Uterus (tissue), 4 donors: ENCODE results near the gene HGFAC. TPM values are rescaled to one million over a fixed set of nuclear protein-coding genes. Genes with fewer than 3 reads are reported as not detected.
A peak's percentile ranks its signal among the peaks of the same experiment; 100 is the strongest.
"Not testable (repeated sequence)": the region's sequence is repeated elsewhere in the genome, so short reads cannot be mapped to it uniquely, and the experiment has no call there.

Source experiments
- DNase-seq, 2 donors: peaks; one replicate each; pipeline ENCODE4 v3.0.0-alpha.2; 2019 to 2020
- H3K27ac ChIP-seq, 2 donors: fragments of 200-600 bp; sonication (generic); 1 replicate in 1 of 2; 2 replicates in 1 of 2; pipeline ENCODE4 v1.5.1; 2016 to 2018
- H3K27me3 ChIP-seq, 2 donors: fragments of 200-600 bp; sonication (generic); one replicate each; pipeline ENCODE4 v1.5.1; 2018 to 2019; ENCODE audit warnings: control low read depth in 1 of 2
- H3K36me3 ChIP-seq, 2 donors: fragments of 200-600 bp; sonication (generic); one replicate each; pipeline ENCODE4 v1.5.1; 2019; ENCODE audit warnings: control low read depth in 1 of 2
- H3K4me1 ChIP-seq, 2 donors: fragments of 200-600 bp; sonication (generic); one replicate each; pipeline ENCODE4 v1.5.1; 2018 to 2019; ENCODE audit warnings: control low read depth in 1 of 2
- H3K4me3 ChIP-seq, 2 donors: fragments of 200-600 bp; sonication (generic); 1 replicate in 1 of 2; 2 replicates in 1 of 2; pipeline ENCODE4 v1.5.1; 2018 to 2019; ENCODE audit warnings: mild to moderate bottlenecking in 1 of 2
- H3K9me3 ChIP-seq, 2 donors: fragments of 200-600 bp; sonication (generic); one replicate each; pipeline ENCODE4 v1.5.1; 2019; ENCODE audit warnings: control low read depth in 1 of 2
- CTCF ChIP-seq, 4 experiments: fragments of 200-600 bp in 2 of 4; fragments of 450-650 bp in 2 of 4; sonication (generic) in 2 of 4; IDR thresholded peaks; one replicate each; pipeline ENCODE4 v1.5.1; 2016 to 2019; ENCODE audit warnings: antibody characterized with exemption in 4 of 4, mild to moderate bottlenecking in 2 of 4, moderate library complexity in 1 of 4
- POLR2A ChIP-seq, 2 donors: fragments of 450-650 bp; IDR thresholded peaks; one replicate each; pipeline ENCODE4 v1.6.1; 2016; ENCODE audit warnings: antibody characterized with exemption in 2 of 2, mild to moderate bottlenecking in 1 of 2, moderate library complexity in 1 of 2
- intact Hi-C: fragments of 100-400 bp; cut with DNase I; formaldehyde crosslinking; loops from one replicate; pipeline ENCODE4 v1.15.1; 2023; ENCODE audit warnings: low total_unique reads
- total RNA-seq, 4 donors: library from RNA; depleted of rRNA in 3 of 4; stranded (reverse); fragments of >200 nt in 3 of 4; gene quantifications; one replicate each; pipeline versions ENCODE4 v1.1.0 to v1.2.4, GENCODE V29; 2014 to 2023
- donor health status: DM: yes; HTN: yes; CAD: no.

HGFAC gene
- total RNA-seq, 4 donors from 2014 or later, result 0.28 to 3.1 TPM; not detected in 2

GRCh38 chr4:3451956-3452355 lies 10.2 kb downstream of the HGFAC start:
- H3K4me3 ChIP-seq, result no peak overlapping the region
- no peaks in the 10 kb centered on the region for H3K27me3 ChIP-seq
- no peaks in the 10 kb centered on the region for H3K9me3 ChIP-seq
- DNase-seq, result no peak
- no peaks in the 10 kb centered on the region for H3K36me3 ChIP-seq
- no peak overlapping the region for H3K27ac ChIP-seq
- no peak for TF ChIP-seq POLR2A (IDR thresholded peaks at IDR 0.05)
- TF ChIP-seq CTCF (IDR thresholded peaks at IDR 0.05), result no peak
- intact Hi-C loops, result no loop called here
- no peaks in the 10 kb centered on the region for H3K4me1 ChIP-seq

GRCh38 chr4:3452376-3452775 lies 10.6 kb downstream of the HGFAC start:
- Histone ChIP-seq H3K27ac (no peak overlapping the region), H3K36me3 (no peaks in the 10 kb centered on the region)
- intact Hi-C loops, result no loop called here

GRCh38 chr4:3455596-3455995 lies 13.8 kb downstream of the HGFAC start:
- H3K9me3 ChIP-seq, H3K27me3 ChIP-seq, DNase-seq, H3K4me3 ChIP-seq, H3K4me1 ChIP-seq, intact Hi-C loops, H3K36me3 ChIP-seq, H3K27ac ChIP-seq: not testable (repeated sequence)

More at GRCh38 chr4:3452376-3452775, 10.6 kb downstream of the HGFAC start:
- H3K9me3 ChIP-seq, result no peaks in the 10 kb centered on the region
- no peaks in the 10 kb centered on the region for H3K4me1 ChIP-seq
- TF ChIP-seq POLR2A (IDR thresholded peaks at IDR 0.05) (no peak), CTCF (IDR thresholded peaks at IDR 0.05) (peak in 1 of 4 experiments; percentile 10)
- no peak for DNase-seq
- H3K4me3 ChIP-seq, result no peak overlapping the region
- H3K27me3 ChIP-seq, result no peaks in the 10 kb centered on the region

- Histone ChIP-seq H3K9me3 (no peaks in the 10 kb centered on the region), H3K4me1 (peaks cover 0 to 4% of the 10 kb centered on the region in 2 donors), H3K27ac (no peak overlapping the region), H3K4me3 (no peak overlapping the region), H3K36me3 (no peaks in the 10 kb centered on the region), H3K27me3 (no peaks in the 10 kb centered on the region)
- TF ChIP-seq POLR2A (IDR thresholded peaks at IDR 0.05), result no peak
- TF ChIP-seq CTCF (IDR thresholded peaks at IDR 0.05), result no peak
- no peak for DNase-seq
- intact Hi-C loops, result no loop called here
Observed at GRCh38 chr4:3458371-3458770, 16.6 kb downstream of the HGFAC start.

- H3K27ac ChIP-seq, DNase-seq, intact Hi-C loops, H3K9me3 ChIP-seq, H3K36me3 ChIP-seq, H3K4me1 ChIP-seq, H3K4me3 ChIP-seq, H3K27me3 ChIP-seq: not testable (repeated sequence)
Observed at GRCh38 chr4:3459156-3459555, 17.4 kb downstream of the HGFAC start.

GRCh38 chr4:3460926-3461325 lies 19.2 kb downstream of the HGFAC start:
- no peaks in the 10 kb centered on the region for H3K27me3 ChIP-seq
- no peak for TF ChIP-seq POLR2A (IDR thresholded peaks at IDR 0.05)
- no peak for TF ChIP-seq CTCF (IDR thresholded peaks at IDR 0.05)
- H3K27ac ChIP-seq, result no peak overlapping the region
- intact Hi-C loops, result no loop called here
- H3K36me3 ChIP-seq, result no peaks in the 10 kb centered on the region
- no peak overlapping the region for H3K4me3 ChIP-seq
- peaks cover 0 to 4% of the 10 kb centered on the region in 2 donors for H3K4me1 ChIP-seq
- DNase-seq, result no peak
- no peaks in the 10 kb centered on the region for H3K9me3 ChIP-seq
